PFSK-1 (cell line): ENCODE data around the gene KIF15.

ENCODE experiments used
- POLR2AphosphoS5 ChIP-seq: IDR thresholded peaks from 2 replicates; pipeline ENCODE4 v1.6.1; 2012; ENCODE audit warnings: low read depth, mild to moderate bottlenecking, control low read depth, low read length, moderate library complexity
- SIN3A ChIP-seq: IDR thresholded peaks from 2 replicates; pipeline ENCODE4 v1.6.1; 2012; ENCODE audit warnings: mild to moderate bottlenecking, low read length, moderate library complexity, borderline replicate concordance; ENCODE audit not compliant: insufficient read depth
- TAF1 ChIP-seq: IDR thresholded peaks from 2 replicates; pipeline ENCODE4 v1.6.1; 2012; ENCODE audit warnings: low read length, control low read depth, borderline replicate concordance; ENCODE audit not compliant: insufficient read depth

DNA sequence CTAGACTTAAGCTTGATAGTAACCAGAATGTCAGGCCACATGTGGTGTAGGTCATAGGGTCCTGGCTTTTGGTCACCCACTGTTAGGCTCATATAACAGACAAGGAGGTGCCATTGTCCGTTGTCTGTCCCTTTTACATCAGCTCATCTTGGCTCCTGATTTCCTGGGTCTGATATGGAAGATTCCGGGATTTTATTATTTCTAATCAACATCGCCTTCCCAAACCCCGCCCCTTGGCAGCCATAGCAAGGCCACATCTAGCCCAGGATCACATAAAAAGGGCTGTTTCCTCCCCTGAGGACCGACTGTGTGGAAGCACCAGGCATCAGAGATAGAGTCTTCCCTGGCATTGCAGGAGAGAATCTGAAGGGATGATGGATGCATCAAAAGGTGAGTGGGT lies 112.7 kb downstream of the KIF15 start, which contains the start of gene TGM4:
- no peak for TF ChIP-seq SIN3A
- no peak for TF ChIP-seq POLR2AphosphoS5
- no peak for TF ChIP-seq TAF1
